Sigmoid colon (tissue), 4 donors: ENCODE data around the gene IPCEF1.

Experiments used
- EP300 ChIP-seq, 4 donors: sonication (generic); formaldehyde crosslinking; IDR thresholded peaks; one replicate each; pipeline ENCODE4 v1.6.1; 2017; ENCODE audit warnings: antibody characterized with exemption in 4 of 4
- POLR2A ChIP-seq, 2 donors: fragments of 450-650 bp; IDR thresholded peaks; one replicate each; pipeline ENCODE4 v1.6.1; 2016; ENCODE audit warnings: antibody characterized with exemption in 2 of 2, mild to moderate bottlenecking in 2 of 2, moderate library complexity in 2 of 2
- POLR2AphosphoS5 ChIP-seq, 4 donors: sonication (generic); formaldehyde crosslinking; IDR thresholded peaks; one replicate each; pipeline ENCODE4 v1.6.1; 2017; ENCODE audit warnings: antibody characterized with exemption in 4 of 4
- TF ChIP-seq, protein P1 (sequence below), 4 experiments: fragments of 450-650 bp in 3 of 4; fragments of 200-600 bp in 1 of 4; IDR thresholded peaks; one replicate each; pipeline ENCODE4 v1.5.1; 2016 to 2019; ENCODE audit warnings: antibody characterized with exemption in 4 of 4, mild to moderate bottlenecking in 3 of 4, moderate library complexity in 2 of 4

DNA sequence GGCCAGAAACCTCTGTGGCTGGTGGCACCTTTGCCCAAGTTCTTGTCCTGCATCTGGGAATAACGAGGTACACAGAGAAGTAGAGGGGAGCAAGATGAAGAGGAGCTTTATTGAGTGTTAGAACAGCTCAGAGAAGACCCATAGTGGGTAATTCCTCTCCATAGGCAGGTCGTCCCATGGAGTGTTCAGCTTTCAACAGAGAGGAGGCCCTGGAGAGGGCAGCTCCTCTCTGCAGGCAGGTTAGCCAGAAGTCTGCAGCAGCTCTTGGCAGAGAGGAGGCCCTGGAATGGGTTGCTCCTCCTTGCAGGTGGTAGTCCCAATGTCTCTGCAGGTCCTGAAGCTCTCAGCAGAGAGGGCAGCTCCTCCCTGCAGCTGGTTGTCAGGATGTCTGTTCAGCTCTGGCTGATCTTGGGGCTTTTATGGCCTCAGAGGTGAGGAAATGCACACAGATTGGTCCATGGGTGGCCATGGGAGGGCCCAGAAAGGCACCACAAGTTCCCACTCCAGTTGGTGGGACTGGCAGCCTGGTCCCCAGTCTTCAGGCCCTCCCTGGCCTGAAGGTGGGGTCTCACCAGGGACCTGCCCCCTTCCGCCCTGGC lies 89.0 kb downstream of the IPCEF1 start:
- TF ChIP-seq, protein P1, sequence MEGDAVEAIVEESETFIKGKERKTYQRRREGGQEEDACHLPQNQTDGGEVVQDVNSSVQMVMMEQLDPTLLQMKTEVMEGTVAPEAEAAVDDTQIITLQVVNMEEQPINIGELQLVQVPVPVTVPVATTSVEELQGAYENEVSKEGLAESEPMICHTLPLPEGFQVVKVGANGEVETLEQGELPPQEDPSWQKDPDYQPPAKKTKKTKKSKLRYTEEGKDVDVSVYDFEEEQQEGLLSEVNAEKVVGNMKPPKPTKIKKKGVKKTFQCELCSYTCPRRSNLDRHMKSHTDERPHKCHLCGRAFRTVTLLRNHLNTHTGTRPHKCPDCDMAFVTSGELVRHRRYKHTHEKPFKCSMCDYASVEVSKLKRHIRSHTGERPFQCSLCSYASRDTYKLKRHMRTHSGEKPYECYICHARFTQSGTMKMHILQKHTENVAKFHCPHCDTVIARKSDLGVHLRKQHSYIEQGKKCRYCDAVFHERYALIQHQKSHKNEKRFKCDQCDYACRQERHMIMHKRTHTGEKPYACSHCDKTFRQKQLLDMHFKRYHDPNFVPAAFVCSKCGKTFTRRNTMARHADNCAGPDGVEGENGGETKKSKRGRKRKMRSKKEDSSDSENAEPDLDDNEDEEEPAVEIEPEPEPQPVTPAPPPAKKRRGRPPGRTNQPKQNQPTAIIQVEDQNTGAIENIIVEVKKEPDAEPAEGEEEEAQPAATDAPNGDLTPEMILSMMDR (IDR thresholded peaks at IDR 0.05), result no peak
- TF ChIP-seq POLR2AphosphoS5 (IDR thresholded peaks at IDR 0.05), result no peak
- no peak for TF ChIP-seq EP300 (IDR thresholded peaks at IDR 0.05)
- no peak for TF ChIP-seq POLR2A (IDR thresholded peaks at IDR 0.05)
